ENCODE measurements around the gene CD300LG. TPM values are rescaled to one million over a fixed set of nuclear protein-coding genes. Genes with fewer than 3 reads are reported as not detected.
"Not testable (repeated sequence)": the region's sequence is repeated elsewhere in the genome, so short reads cannot be mapped to it uniquely, and the experiment has no call there.

Gene CD300LG
- not detected in 2 replicates for total RNA-seq (2014; rRNA removed; shearing (Covaris generic))

- Histone ChIP-seq H3K9me3 (replicated peaks) (no peaks in the 10 kb centered on the region), H3K4me1 (peaks cover 2% of the 10 kb centered on the region; the same call in 1 of the 2 replicates), H3K27me3 (peaks cover 25% of the 10 kb centered on the region), H3K27ac (no peak within 1 kb of the TSS), H3K4me3 (no peak within 1 kb of the TSS), H3K36me3 (no peaks in the 10 kb centered on the region)
- no peak for DNase-seq
Measured at GRCh38 chr17:43846963-43847371, at the start of gene CD300LG. Gene CD300LG, plus strand, starts transcription at chr17:43847176. Its CDS starts 41 bp downstream, at chr17:43847217.

GRCh38 chr17:43798024-43798423 lies 49.0 kb upstream of the CD300LG start:
- H3K4me3 ChIP-seq; H3K4me1 ChIP-seq; DNase-seq; H3K9me3 ChIP-seq (replicated peaks); H3K27me3 ChIP-seq; H3K36me3 ChIP-seq; H3K27ac ChIP-seq: not testable (repeated sequence)

- 0 out of 2 replicates have a peak, but pooled peaks cover 3% of the 10 kb centered on the region for H3K36me3 ChIP-seq
- H3K4me1 ChIP-seq, result peaks cover 10% of the 10 kb centered on the region
- DNase-seq, result no peak
- no peak overlapping the region for H3K27ac ChIP-seq
- H3K9me3 ChIP-seq (replicated peaks), result no peaks in the 10 kb centered on the region; the same call in 1 of the 2 replicates
- H3K27me3 ChIP-seq, result no peaks in the 10 kb centered on the region
- no peak overlapping the region for H3K4me3 ChIP-seq
Measured at GRCh38 chr17:43799047-43799446, 47.9 kb upstream of the CD300LG start.

GRCh38 chr17:43800736-43801135 lies 46.2 kb upstream of the CD300LG start:
- peaks cover 13% of the 10 kb centered on the region for H3K4me1 ChIP-seq
- no peak overlapping the region for H3K27ac ChIP-seq
- no peaks in the 10 kb centered on the region for H3K27me3 ChIP-seq
- H3K9me3 ChIP-seq (replicated peaks), result no peaks in the 10 kb centered on the region
- DNase-seq, result no peak
- H3K36me3 ChIP-seq, result 0 out of 2 replicates have a peak, but pooled peaks cover 3% of the 10 kb centered on the region
- H3K4me3 ChIP-seq, result no peak overlapping the region

GRCh38 chr17:43801844-43802243 lies 45.1 kb upstream of the CD300LG start:
- no peak for DNase-seq
- H3K27ac ChIP-seq, result no peak overlapping the region
- H3K4me1 ChIP-seq, result peaks cover 13% of the 10 kb centered on the region
- H3K27me3 ChIP-seq, result no peaks in the 10 kb centered on the region
- H3K9me3 ChIP-seq (replicated peaks), result no peaks in the 10 kb centered on the region
- no peak overlapping the region for H3K4me3 ChIP-seq
- H3K36me3 ChIP-seq, result 0 out of 2 replicates have a peak, but pooled peaks cover 3% of the 10 kb centered on the region

- peak; percentile 74 to 78 for DNase-seq
Measured at GRCh38 chr17:43803758-43804157, 43.2 kb upstream of the CD300LG start.

GRCh38 chr17:43805117-43805516 lies 41.9 kb upstream of the CD300LG start:
- peaks cover 13% of the 10 kb centered on the region for H3K4me1 ChIP-seq
- H3K27ac ChIP-seq, result no peak overlapping the region
- no peak overlapping the region for H3K4me3 ChIP-seq

More at GRCh38 chr17:43803758-43804157, 43.2 kb upstream of the CD300LG start:
- H3K27ac ChIP-seq, result no peak overlapping the region; the same call in 1 of the 2 replicates
- 0 out of 2 replicates have a peak, but pooled peaks cover 3% of the 10 kb centered on the region for H3K36me3 ChIP-seq
- H3K27me3 ChIP-seq, result no peaks in the 10 kb centered on the region
- H3K9me3 ChIP-seq (replicated peaks), result no peaks in the 10 kb centered on the region
- peaks cover 13% of the 10 kb centered on the region for H3K4me1 ChIP-seq
- H3K4me3 ChIP-seq, result no peak overlapping the region

GRCh38 chr17:43808076-43808475 lies 38.9 kb upstream of the CD300LG start:
- no peak overlapping the region for H3K4me3 ChIP-seq
- no peaks in the 10 kb centered on the region; the same call in 1 of the 2 replicates for H3K36me3 ChIP-seq
- no peaks in the 10 kb centered on the region for H3K9me3 ChIP-seq (replicated peaks)
- H3K27ac ChIP-seq, result no peak overlapping the region
- no peak for DNase-seq
- no peaks in the 10 kb centered on the region for H3K27me3 ChIP-seq
- H3K4me1 ChIP-seq, result peaks cover 13% of the 10 kb centered on the region

More at GRCh38 chr17:43805117-43805516, 41.9 kb upstream of the CD300LG start:
- Histone ChIP-seq H3K27me3 (no peaks in the 10 kb centered on the region), H3K36me3 (peaks cover 3% of the 10 kb centered on the region; the same call in 1 of the 2 replicates), H3K9me3 (replicated peaks) (no peaks in the 10 kb centered on the region)
- DNase-seq, result no peak

GRCh38 chr17:43809121-43809520 lies 37.9 kb upstream of the CD300LG start:
- no peak overlapping the region for H3K4me3 ChIP-seq
- peaks cover 3% of the 10 kb centered on the region for H3K4me1 ChIP-seq
- H3K9me3 ChIP-seq (replicated peaks), result no peaks in the 10 kb centered on the region
- no peak overlapping the region for H3K27ac ChIP-seq
- no peak for DNase-seq
- no peaks in the 10 kb centered on the region; the same call in 1 of the 2 replicates for H3K36me3 ChIP-seq
- H3K27me3 ChIP-seq, result no peaks in the 10 kb centered on the region

GRCh38 chr17:43810226-43810715 lies 36.7 kb upstream of the CD300LG start:
- H3K9me3 ChIP-seq (replicated peaks), result no peaks in the 10 kb centered on the region

GRCh38 chr17:43810823-43811222 lies 36.2 kb upstream of the CD300LG start:
- no peak overlapping the region for H3K27ac ChIP-seq
- no peaks in the 10 kb centered on the region for H3K4me1 ChIP-seq
- H3K9me3 ChIP-seq (replicated peaks), result no peaks in the 10 kb centered on the region
- no peaks in the 10 kb centered on the region for H3K27me3 ChIP-seq
- no peak overlapping the region for H3K4me3 ChIP-seq
- no peak for DNase-seq
- no peaks in the 10 kb centered on the region; the same call in 1 of the 2 replicates for H3K36me3 ChIP-seq

More at GRCh38 chr17:43810226-43810715, 36.7 kb upstream of the CD300LG start:
- Histone ChIP-seq H3K36me3 (no peaks in the 10 kb centered on the region; the same call in 1 of the 2 replicates), H3K4me3 (no peak overlapping the region), H3K27ac (no peak overlapping the region), H3K27me3 (no peaks in the 10 kb centered on the region), H3K4me1 (no peaks in the 10 kb centered on the region)
- no peak for DNase-seq

GRCh38 chr17:43812396-43813265 lies 34.3 kb upstream of the CD300LG start:
- H3K4me3 ChIP-seq, result no peak overlapping the region
- H3K27ac ChIP-seq, result no peak overlapping the region
- no peaks in the 10 kb centered on the region for H3K9me3 ChIP-seq (replicated peaks)
- H3K27me3 ChIP-seq, result no peaks in the 10 kb centered on the region
- H3K36me3 ChIP-seq, result peaks cover 5% of the 10 kb centered on the region
- no peaks in the 10 kb centered on the region for H3K4me1 ChIP-seq
- no peak for DNase-seq

- H3K4me1 ChIP-seq, result no peaks in the 10 kb centered on the region
- H3K9me3 ChIP-seq (replicated peaks), result no peaks in the 10 kb centered on the region
- H3K36me3 ChIP-seq, result peaks cover 5% of the 10 kb centered on the region
- DNase-seq, result no peak
- no peak overlapping the region for H3K27ac ChIP-seq
- no peaks in the 10 kb centered on the region for H3K27me3 ChIP-seq
- H3K4me3 ChIP-seq, result no peak overlapping the region
Measured at GRCh38 chr17:43813386-43813785, 33.6 kb upstream of the CD300LG start.

- H3K27me3 ChIP-seq, result no peaks in the 10 kb centered on the region
- no peak for DNase-seq
- no peak overlapping the region for H3K27ac ChIP-seq
- H3K4me1 ChIP-seq, result no peaks in the 10 kb centered on the region
- no peaks in the 10 kb centered on the region for H3K9me3 ChIP-seq (replicated peaks)
- peaks cover 5% of the 10 kb centered on the region for H3K36me3 ChIP-seq
- H3K4me3 ChIP-seq, result no peak overlapping the region
Measured at GRCh38 chr17:43814026-43814425, 33.0 kb upstream of the CD300LG start.

- Histone ChIP-seq H3K27ac (no peak overlapping the region), H3K9me3 (replicated peaks) (no peaks in the 10 kb centered on the region), H3K36me3 (peaks cover 5% of the 10 kb centered on the region; the same call in 1 of the 2 replicates), H3K4me1 (no peaks in the 10 kb centered on the region), H3K4me3 (no peak overlapping the region), H3K27me3 (no peaks in the 10 kb centered on the region)
- no peak for DNase-seq
Measured at GRCh38 chr17:43814714-43815113, 32.3 kb upstream of the CD300LG start.

Data from SJCRH30 (cell line).